NCI-H146 treated with DMSO at 0.1 percent for 48 hours (cell line): ENCODE measurements around the gene PI4K2A.
"Not testable (repeated sequence)": the region's sequence is repeated elsewhere in the genome, so short reads cannot be mapped to it uniquely, and the experiment has no call there.

ENCODE experiments used
- DNase-seq: peaks from one replicate; lab custom pipeline; 2025; ENCODE audit not compliant: unreplicated experiment; lab: John Stamatoyannopoulos, UW

The PI4K2A gene

DNA sequence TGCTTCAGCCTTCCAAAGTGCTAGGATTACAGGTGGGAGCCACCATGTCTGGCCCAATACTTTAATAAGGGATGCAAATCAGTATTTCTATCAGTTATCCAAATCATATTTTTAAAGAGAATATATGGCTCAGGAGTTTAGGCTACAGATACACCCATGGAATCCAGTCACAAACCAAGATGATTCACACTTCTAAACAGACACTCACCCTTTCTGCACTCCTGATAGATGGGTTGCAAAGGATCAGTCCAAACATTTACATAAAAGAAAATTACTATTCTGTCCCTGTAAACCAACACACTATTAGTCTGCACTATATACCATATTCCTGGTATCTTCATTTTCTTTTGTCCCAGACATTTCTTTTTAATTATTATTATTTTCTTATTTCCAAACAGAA lies 9.4 kb upstream of the PI4K2A start:
- DNase-seq, result no peak

DNA sequence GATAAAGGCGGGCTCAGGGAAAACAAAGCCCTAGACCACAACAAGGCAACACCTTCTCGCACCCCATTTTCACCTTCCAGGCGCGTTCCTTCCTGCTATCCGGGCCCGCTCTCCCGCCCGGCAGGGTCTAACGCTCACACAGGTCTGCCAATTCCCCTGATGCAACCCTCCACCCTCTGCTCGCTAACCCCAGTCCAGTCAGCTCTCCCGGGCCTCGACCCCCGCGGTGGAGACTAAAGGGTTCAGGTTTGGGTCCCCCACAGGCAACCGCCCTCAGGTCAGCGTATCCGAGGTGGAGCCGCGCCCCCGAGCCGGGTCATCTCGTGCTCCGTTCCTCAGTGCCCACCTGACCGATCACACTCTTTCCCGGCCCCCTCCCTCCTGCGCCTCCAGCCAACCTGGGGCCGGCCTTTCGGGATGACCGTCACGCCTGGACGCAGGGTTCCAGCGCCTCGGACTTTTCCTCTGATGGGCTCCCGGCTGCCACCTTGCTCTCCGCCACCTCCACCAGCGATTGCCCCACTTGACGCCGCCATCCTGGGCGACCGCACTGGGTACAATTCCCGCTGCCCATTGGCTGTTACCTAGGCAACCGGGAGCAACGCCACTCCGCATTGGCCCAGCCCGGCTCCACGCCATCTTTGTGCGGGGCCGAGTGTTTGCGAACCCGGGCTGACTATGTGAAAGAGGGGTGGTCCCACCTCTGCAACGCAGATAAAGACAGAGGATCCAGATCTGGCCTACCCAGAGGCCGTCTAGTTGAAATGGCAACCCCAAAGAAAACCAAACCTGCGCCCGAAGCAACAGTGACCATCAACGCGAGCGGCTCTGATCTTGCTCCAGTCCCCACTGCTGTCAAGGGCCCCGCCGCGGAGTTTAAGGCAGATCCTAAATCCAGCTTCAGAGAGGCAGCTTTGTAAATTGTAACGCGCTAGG lies 7.3 kb upstream of the PI4K2A start, which contains the start of gene MORN4:
MORN4 (minus strand) TSS at position 552 of the 936 bp plus-strand sequence. CDS start 13,847 bp downstream, outside the sequence.
- peak; percentile 90 for DNase-seq

DNA sequence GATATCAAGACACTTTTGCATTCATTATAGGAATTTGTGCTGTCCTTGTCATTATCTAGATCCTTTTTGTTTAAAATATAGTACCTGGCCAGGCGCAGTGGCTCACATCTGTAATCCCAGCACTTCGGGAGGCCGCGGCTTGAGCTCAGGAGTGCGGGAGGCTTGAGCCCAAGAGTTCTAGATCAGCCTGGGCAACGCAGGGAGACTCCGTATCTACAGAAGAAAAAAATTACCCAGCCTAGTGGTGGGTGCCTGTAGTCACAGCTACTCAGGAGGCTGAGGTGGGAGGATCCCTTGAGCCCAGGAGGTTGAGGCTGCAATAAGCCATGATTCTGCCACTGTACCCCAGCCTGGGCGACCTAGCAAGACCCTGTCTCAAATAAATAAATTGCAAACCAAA lies 6.5 kb upstream of the PI4K2A start:
- peak; percentile 18 for DNase-seq

DNA sequence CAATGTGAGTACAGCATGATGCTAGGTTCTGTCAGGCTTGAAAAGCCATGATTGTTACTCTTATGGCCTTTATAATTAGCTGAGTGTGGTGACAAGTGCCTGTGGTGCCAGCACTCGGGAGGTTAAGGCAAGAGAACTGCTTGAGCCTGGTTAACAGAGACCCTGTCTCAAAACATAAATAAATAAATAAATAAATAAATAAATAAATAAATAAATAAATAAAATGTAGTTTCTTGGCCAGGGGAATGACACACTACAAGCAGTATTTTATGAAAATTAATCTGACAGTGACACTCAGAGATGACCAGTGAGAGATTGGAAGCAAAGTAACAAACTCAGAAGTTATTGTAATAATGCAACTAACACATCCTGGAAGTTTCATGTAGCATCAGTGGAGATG lies 4.9 kb upstream of the PI4K2A start:
- DNase-seq, result no peak

DNA sequence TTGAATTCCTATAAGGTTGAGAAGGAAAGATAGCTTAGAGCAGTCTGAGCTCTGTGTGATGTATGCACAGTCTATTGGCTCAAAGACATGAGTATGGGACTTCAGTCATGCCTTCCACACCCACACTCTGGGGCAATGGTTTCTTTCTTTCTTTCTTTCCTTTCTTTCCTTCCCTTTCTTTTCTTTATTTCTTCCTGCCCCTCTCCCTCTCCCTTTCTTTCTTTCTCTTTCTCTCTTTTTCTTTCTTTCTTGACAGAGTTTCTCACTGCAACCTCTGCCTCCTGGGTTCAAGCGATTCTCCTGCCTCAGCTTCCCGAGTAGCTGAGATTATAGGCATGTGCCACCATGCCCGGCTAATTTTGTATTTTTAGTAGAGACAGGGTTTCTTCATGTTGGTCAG lies 1.4 kb upstream of the PI4K2A start:
- not testable (repeated sequence) for DNase-seq

DNA sequence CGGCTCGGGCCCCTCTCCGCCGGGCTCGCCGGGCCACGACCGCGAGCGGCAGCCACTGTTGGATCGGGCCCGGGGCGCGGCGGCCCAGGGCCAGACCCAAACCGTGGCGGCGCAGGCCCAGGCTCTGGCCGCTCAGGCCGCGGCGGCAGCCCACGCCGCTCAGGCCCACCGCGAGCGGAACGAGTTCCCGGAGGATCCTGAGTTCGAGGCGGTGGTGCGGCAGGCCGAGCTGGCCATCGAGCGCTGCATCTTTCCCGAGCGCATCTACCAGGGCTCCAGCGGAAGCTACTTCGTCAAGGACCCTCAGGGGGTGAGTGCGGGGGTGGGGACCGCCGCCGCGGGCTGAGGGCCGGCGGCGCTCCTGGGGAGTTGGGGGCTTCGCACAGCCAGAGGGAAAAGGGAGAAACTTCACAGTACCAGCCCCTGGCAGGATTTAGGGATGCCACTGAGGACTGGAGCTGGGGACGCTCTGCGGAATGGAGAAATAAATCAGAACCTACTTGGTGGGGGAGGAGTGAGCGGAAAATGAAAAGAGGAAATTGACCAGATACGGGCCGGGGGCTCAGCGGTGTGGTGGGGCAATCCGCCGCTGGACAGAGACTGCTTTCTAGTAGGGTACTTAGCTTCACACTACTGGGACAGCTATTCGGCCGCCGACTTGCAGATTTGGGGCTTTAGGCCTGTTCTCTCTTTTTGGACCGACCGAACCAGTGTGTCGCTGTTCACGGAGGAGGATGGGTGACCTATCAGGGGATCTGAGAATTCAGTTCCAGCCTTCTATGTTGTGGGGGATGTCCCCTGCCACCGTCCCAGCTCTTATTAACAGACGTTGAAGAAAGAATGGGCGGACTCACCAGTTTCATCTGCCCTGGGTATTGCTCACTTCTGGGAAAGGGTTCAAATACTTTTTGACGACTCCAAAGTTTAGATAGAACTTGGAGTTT lies 669 bp downstream of the PI4K2A start:
- DNase-seq, result no peak

DNA sequence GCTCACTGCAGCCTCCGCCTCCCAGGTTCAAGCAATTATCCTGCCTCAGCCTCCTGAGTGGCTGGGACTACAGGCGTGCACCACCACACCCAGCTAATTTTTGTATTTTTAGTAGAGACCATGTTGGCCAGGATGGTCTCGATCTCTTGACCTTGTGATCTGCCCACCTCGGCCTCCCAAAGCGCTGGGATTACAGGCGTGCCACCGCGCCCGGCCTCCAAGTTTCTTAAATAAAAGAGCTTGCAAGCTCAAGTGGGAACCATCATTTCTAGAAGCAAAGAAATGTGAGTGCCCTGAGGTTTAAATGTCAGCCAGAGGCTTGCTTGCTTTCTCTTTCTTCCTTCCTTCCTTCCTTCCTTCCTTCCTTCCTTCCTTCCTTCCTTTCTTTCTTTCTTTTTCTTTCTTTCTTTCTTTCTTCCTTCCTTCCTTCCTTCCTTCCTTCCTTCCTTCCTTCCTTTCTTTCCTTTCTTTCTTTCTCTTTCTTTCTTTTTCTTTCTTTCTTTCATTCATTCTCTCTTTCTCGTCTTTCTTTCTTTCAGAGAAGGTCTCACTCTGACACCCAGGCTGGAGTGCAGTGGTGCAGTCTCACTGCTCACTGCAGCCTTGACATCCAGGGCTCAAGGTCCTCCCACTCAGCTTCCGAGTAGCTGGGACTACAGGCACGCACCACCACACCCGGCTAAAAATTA lies 2.1 kb downstream of the PI4K2A start:
- not testable (repeated sequence) for DNase-seq

DNA sequence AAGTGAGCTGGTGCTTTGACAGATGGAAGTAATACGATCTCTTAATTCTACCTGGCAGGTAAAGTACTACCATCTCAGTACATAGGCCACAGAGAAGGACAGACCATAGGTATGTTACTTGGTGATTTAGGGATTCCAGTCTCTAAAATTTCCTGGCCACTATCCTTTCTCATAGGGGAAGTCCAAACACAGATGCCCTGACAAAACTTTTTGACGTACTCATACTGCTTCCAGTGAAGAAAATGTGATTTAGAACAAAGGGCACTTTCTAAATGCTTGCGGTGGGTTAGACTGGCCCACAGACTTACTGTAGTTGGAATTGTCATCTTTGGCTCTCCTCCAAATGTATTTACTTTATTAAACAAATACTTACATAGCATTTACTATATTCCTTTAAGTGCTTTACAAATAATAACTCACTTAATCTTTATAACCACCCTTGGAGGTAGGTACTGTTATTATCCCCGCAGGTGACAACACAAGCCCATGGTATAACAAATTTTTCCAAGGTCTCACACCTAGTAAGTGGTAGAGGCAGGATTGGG lies 3.0 kb downstream of the PI4K2A start:
- DNase-seq, result no peak

DNA sequence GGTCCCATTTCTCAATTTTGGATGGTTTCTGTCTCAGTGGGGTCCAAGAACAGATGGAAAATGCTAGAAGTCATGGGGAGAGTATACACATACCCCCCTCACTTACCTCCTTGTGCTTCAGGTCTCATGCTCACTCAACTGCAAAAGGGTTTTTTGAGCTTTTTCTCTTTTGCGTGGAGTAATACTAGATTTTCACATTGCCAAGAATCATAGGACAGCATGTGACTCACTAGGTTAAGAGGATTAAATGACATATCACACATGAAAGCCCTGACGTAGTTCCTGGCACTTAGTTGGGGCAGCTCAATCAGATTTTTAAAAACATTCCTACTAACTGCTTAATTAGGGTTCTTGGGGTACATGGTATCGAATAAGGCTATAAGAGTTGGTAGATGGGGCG lies 4.5 kb downstream of the PI4K2A start:
- DNase-seq, result no peak

DNA sequence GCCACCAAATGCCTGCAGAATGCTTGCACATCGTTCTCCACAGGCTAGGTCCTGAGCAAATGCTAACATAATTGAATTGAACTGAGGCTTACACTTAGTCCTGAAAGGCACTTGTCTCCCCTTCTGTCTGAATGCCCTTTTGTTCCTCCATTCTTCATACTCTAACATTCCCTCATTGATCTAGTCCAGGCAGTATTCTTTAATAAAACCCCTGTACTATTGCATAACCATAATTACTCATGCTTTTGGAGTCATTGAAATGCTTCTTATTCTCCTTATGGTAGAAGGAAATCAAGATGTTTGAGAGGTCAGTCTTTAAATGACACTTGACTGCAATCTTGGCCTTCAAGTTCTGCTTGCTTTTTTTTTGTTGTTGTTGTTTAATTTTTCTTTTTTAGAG lies 7.1 kb downstream of the PI4K2A start:
- no peak for DNase-seq

DNA sequence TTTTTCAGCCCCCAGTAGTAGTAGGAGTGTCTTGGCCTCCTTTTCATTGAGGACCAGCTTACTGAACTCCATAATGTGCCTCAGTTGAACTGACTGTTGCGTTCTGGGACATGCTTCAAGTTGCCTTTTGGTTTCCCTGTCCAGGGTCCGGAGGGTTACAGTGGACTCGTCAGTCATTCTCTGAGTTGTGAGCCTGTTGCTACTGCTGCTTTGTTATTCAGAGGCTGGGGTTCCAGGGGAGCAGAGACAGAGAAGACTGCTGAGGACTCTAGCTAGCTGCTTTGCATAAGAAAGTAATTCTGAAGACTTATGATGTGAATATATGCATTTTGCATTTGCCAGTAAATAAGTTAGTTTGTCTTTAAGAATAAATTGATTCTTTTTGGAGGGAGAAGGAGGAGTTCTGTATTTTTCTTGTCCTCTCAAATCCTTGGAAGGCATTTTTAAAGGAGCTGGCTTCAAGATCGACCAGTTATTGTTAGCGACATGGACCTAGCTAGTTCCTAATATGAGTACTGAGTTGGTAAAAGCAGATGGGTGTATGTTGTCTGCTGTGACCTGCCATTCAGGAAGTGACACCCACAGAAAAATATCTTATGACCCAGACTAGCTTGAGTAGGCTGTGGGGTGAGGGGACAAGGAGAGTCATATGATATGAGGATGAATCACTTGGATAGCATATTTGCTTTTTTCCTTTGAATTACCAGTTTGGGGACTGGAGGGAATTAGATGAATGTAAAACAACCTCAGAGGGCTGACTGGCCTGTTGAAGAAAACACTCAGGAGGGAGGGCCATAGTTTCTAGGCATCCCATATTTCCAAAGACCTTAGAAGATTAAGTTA lies 8.3 kb downstream of the PI4K2A start:
- DNase-seq, result no peak

DNA sequence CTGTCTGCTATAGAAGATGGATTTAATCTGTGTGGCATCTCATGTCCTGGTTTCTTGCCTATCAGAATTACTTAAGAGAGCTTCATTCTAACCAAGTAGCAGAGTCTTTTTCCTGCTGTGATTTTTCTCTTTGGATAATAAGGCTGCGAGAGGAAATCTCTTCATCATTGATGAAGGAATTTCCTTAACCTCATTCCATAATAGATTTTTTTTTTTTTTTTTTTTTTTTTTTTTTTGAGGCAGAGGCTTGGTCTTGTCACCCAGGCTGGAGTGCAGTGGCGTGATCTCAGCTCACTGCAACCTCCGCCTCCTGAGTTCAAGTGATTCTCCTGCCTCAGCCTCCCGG lies 8.9 kb downstream of the PI4K2A start:
- DNase-seq, result not testable (repeated sequence)

DNA sequence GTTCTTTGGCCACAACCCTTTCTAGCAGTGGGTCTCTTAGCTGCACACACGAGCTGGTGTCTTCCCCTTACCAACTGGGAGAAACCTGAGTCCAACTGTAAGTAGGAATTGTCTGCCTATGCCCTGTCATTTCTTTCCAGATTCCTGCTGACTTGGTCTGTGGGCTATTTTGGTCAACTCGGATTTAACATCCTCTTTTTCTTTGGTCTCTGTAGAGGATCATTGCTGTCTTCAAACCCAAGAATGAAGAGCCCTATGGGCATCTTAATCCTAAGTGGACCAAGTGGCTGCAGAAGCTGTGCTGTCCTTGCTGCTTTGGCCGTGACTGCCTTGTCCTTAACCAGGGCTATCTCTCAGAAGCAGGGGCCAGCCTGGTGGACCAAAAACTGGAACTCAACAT lies 10.3 kb downstream of the PI4K2A start:
- no peak for DNase-seq

DNA sequence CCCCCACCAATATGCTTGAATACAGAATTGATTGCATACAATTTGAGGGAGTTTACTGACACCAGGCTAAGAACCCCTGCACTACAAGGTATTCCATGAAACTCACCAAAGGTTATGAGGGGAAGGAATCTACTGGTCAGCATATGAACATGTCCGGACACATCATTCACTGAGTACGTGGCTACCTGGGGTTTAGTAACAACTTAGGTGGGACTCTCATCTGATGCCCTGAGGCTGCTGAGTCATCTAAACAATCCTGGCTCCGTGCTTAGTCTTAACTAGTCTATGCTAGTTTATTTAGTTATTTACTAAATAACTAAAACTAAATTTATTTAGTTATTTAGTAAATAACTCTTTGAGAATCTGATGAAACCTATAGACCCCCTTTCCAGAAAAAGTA lies 11.3 kb downstream of the PI4K2A start:
- DNase-seq, result no peak

DNA sequence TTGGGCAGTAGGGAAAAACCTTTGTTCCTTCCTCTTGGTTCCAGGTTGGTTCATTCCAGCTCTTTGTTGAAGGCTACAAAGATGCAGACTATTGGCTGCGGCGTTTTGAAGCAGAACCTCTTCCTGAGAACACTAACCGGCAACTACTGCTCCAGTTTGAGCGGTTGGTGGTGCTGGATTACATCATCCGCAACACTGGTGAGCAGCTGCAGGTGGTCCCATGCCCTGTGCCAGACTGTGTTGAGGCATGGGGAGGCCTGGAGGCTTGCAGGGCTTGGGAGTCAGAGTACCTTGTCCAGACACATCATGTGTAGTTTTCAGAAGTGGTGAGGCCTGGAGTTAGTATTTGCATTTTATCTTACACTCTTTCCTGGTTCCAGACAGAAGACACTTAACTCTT lies 16.3 kb downstream of the PI4K2A start:
- no peak for DNase-seq

DNA sequence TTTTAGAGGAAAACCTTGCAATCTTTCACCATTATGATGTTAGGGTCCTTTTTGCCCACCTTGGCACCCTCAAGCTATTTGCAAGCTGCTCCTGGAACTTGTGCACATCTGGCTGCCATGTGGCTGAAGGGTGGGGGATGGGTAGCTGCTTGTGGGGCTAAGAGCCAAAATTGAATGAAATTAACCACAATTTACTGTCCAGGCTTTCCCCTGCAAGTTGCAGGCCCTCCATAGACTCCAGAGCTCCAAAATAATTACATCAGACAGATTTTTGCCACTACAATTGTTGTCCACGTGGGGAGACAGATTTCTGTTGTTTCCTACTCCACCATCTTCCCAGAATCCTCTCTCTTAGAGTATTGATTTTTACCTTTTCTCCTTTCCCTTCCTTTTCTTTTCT lies 19.1 kb downstream of the PI4K2A start:
- DNase-seq, result no peak

DNA sequence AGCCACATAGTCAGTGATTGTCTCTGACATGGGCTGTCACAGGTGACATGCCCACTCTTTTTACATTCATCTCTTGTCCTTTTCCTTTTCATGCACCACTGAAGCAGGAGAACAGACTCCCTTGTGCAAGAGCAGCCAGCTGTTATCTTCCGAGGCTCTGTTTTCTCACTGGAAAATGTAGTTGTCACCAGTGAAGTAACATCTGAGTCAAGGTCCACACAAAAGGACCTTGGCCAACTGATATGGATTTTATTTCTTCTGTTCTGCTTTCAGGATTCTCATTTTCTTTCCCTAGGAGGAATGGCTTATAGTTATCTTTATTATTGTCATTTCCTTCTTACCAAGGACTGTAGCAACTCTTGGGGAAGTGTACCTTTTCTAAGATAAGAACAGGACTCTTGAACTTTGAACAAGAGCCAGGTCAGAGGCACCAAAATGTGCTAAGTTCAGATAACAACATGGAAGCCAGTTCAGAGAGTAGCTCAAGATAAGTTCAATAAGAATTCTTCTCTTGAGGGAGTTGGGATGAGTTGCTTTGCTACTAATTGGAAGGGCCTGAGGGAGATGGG lies 23.9 kb downstream of the PI4K2A start:
- no peak for DNase-seq

DNA sequence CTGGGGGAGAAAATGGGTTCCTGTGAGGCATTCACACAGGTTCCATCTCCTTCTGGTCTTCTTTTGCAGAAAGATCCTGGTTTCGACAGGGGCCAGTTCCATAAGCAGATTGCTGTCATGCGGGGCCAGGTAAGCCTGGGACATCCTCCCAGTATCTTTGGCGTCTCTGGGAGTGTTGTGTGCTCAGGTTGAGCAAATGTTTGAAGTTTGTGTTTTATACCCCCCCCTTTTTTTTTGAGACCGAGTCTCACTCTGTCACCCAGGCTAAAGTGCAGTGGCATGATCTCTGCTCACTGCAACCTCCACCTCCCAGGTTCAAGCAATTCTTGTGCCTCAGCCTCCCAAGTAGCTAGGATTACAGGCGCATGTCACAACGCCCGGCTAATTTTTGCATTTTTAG lies 26.5 kb downstream of the PI4K2A start:
- no peak for DNase-seq

DNA sequence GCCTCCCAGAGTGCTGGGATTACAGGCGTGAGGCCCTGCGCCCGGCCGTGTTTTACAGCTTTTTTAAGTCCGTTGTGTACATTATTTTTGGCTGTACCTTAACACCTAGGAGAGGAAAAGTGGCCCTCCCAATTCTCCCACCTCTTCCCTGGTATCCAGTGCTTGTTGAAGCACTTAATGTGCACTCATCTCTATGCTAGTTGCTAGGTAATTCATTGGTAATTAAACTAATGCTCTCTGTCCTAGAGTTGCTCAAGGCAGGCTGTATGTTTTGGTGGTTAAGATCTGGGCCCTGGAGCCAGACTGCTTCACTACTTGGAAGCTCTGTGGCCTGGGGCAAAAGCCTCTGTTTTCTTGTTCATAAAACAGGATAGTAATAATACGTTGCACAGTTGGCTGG lies 27.0 kb downstream of the PI4K2A start:
- DNase-seq, result no peak

DNA sequence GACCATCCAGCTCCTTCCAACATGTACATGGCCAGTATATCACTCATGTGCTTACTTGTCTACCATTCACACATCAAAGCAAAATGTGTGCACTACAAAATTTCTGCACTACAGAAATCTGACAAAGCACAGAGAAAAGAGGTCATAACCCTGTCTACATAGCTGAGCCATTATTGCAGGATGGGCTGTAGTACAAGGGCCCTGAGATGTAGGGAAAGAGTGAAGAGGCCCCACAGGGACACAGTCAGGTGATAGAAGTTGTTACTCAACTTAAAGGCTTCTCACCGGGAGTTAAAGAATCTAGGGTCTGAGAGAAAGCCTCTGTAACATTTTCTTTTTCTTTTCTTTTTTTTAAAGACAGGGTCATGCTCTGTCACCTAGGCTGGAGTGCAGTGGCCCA lies 29.1 kb downstream of the PI4K2A start:
- DNase-seq, result no peak
